HG02970 (cell line): ENCODE data around the gene CREB5.

Experiments
- ATAC-seq: cut with Tn5 transposase; IDR thresholded peaks from one replicate; pipeline ENCODE4 v1.9.1; 2021; ENCODE audit warnings: mild to moderate bottlenecking, moderate library complexity, moderate number of reproducible peaks; ENCODE audit not compliant: unreplicated experiment, low FRiP score

CREB5 gene

DNA sequence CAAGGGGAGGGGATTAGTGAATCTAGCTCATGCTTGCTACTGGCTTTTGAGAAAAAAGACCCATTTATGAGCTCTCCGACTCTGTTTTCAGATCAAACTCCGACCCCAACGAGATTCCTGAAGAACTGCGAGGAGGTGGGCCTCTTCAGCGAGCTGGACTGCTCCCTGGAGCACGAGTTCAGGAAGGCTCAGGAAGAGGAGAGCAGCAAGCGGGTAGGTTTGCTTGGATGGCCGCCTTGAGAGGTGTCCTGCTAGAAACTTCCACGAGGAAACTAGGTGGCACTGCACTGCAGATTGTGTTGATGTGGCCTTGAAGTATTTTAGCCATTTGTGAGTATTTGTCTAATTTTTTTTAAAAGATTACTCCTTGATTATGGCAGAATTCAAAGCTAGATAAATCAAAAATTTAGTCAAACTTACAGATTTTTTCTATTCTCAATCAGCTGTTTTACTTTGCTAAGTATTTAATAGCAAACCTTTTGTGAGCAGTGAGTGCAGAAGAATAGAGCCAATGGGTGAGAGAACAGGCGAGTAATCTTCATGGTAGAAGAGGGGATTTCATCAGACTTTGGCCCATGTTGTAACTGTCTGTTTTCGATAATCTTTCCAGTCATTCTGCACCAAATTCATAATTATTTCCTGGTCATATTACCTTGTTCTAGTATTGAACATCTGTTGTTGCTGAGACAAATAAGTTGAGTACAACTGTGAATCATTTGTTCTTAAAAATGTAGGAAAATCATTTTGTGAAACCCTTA is 95.4 kb downstream of the CREB5 start:
- ATAC-seq: no peak

DNA sequence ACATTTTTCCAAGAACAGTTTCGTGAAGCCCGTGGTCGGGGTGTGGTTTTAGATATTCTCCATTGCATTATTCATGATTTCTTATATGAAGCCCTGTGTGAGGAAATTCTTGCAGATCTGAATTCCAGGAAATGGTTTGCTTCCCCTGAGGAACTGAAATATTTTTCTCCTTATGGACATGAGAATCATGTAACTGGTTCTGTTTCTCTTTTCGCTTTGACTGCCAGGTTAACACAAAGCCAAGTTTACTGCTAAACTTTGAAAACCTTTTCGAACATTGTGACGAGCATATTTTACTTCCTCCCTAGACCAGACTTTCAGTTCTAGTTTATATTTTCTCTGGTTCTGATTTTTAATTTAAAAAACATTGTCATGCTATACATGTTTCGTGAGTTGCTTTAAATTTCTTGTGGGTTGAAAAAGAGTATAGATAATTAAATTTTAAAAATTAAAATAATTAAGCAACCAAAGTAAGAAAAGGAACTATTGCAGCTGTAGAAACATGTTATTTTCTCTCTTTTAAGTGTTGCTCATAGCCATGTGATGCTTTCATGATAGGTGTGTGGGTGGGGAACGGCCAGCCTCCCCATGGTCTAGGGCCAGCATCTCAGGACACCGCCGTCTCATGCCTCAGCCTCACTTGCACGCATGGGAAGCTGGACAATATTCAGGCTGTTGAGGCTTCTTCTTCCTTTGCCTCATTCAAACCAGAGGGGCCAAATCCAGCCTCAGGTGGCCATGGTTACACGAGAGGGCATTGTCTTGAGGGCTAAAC is 97.1 kb downstream of the CREB5 start:
- ATAC-seq: peak; percentile 60

DNA sequence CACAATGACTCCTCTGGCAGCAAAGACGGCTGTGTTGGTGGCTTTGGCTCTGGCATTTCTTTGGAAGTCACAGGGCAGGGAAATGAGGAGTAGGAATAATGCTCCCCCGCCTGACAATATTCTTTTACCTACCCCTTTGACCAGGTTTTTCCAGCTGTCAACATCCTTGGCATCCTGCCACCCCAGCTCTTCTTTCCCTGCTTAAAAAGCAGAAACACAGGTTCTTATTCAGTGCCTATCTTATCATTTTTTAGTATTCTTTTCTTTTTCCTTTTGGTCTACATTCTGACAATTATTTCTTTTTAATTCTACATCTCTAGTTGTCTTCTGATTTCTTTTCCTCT is 97.7 kb downstream of the CREB5 start:
- no peak for ATAC-seq

DNA sequence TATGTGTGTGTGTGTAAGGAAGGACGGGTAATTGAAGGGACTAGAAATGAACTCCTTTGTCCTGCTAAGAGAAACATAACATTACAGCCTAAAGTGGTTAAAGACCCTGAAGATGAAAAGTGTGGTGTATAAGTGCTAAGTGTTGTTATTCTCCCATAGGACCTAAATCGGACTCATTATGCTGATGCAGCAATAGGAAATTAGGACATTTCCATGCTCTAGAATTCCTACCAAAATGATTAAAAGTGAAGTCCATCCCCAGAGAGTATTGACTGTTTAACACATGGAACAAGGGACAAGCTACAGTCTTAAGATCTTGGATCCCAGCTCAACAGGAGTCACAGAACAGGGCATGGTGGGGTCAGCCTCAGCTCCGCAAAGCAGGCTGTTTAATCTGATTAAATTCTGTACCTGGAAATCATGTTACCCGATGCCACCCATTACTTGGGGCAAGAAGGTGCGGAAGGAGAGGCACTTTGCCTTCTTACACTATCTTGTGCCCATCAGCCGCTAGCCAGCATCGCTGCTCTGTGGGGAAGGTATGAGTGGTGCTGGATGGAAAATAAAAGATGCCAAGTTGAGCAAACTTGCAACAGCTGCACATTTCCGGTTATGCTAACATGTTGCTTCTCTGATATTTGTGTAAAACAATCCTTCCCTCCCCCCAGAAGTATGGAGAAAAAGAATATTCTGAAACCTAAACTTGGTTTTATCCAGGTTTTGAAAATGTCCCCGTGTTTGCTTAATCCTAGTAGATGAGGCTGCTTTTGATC is 100.5 kb downstream of the CREB5 start:
- no peak for ATAC-seq

- no peak for ATAC-seq
These were observed 104.3 kb downstream of the CREB5 start for GRCh38 chr7:28516390-28517172.

DNA sequence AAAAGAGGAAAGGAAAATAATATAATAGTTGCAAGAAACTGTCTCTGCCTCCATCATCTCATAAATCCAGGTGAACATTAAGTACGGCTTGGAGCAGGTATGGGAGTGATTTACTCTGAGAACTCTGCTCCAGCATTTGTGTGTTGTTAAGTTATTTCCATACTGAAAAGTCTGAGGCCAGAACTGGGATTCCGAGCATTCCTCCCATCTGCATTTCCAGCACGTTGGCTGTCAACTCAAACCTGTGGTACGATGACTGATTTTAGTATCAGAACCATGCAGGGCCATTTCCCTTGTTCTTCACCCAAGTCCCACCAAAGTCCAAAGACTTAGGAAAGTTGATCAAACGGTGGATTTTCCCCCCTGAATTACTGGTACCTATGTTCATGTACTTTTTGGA is 104.9 kb downstream of the CREB5 start:
- no peak for ATAC-seq

GRCh38 chr7:28517606-28518005 is 105.3 kb downstream of the CREB5 start:
- ATAC-seq: no peak

DNA sequence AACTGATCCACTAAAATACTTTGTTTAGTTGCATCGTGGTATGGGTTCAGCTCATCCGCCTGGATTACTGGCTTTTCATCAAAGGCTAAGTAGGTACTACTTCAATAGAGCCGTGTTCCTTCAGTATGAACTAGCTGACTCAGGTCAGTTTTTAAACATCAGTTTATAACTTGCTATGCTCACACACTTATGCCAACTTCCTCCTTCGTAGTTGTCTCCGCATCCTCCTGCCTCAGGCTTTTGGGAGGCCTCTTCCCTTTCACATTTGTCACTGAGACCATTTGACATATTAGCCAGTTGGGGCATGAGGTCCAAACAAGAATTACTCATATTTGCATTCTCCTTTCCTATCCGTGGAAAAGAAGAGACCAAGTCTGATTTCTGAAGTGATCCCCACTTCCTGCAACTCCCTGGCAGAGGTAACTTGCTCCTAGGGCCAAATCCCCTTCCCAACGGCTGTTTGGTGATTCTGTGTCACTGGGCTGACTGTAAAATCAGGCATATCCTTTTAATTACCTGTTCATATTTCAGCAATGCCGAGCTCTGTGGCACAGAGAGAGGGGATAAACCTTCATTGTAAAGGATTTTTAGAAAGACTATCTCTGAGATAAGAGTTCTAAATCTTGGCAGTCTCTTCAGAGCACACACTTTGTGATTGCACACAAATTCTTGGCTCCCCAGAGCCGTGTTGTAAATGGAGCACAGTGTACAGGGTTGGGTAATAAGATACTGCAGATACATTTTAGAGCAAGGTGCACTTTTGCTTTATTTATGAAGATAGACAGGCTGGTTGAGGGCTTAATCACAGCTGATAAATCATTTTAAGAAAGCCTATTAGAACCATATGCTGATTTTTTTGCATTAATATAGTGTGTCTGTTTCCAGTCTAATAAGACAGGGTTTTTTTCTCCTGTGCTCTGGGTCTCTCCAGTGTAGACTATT is 108.0 kb downstream of the CREB5 start:
- no peak for ATAC-seq

DNA sequence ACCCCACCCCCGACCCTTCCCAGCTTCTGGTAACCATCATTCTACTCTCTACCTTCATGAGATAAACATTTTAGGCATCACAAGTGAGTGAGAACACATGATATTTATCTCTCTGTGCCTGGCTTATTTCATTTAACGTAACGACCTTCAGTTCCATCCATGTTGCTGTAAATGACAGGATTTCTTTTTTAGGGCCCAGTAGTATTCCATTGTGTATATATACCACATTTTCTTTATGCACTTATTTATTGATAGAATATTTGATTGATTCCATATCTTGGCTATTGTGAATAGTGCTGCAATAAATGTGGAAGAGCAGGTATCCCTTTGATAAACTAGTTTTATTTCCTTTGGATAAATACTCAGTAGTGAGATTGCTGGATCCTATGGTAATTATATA is 112.7 kb downstream of the CREB5 start:
- no peak for ATAC-seq

GRCh38 chr7:28528899-28529298 is 116.6 kb downstream of the CREB5 start:
- no peak for ATAC-seq

GRCh38 chr7:28529755-28530154 is 117.4 kb downstream of the CREB5 start:
- ATAC-seq: no peak

DNA sequence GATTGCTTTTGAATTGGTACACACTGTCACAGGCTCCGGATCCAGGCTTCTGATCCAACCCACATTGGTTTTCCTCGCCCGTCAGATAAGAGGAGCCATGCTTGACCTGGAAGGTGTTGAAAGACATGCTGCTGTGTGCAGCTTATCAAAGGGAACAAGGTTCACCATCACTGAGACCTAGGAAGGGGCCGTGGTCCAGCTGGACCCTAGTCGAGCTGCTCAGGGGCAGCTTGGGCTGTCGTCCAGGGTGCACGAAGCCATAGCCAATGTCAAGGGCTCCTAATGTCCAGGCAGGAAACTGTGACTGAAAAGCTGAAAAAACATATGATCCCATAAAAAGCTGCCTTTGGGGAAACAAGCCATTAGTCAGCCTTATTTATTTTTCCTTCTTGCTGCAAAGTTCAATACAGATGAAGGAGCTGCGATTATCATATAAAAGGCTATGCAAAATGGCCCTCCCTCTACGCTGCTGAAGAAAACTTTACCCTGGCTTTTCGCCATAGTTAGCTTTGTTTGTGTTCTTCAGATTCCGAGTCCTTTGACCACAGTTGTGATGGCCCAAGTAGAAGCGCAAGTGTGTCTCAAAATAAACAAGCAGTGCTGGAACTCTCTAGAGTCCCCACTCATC is 118.0 kb downstream of the CREB5 start:
- ATAC-seq: no peak

DNA sequence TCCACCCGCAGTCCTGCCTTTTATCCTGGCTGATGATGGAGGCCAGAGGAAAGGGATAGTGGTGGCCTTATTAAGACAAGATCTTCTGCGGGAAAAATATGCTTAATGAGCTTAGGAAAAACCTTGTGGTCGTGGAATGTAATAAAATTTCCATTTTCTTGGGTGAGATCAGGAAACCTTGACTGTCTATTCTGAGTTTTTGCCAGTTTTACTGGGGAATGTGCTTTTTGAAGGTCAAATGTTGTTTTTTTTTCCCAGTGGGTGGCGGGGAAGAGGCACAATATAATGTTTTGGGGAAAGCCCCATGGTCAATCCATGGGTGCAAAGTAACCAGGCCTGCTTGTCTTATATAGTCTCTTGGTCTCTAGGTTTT is 118.5 kb downstream of the CREB5 start:
- no peak for ATAC-seq

DNA sequence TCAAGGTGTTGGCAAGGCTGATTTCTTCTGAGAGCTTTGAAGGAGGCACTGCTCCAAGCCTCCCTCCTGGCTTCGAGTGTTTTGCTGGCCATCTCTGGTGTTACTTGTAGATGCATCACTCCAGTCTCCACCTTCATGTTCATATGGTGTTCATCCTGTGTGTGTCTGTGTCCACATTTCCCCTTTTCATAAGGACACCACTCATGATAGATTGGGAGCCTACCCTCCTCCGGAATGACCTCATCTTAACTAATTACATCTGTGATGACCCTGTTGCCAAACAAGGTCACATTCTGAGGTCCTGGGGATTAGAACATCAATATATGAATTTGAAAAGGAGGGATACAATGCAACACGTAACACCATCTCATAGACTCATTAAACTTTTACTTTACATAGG is 119.0 kb downstream of the CREB5 start:
- ATAC-seq: no peak

DNA sequence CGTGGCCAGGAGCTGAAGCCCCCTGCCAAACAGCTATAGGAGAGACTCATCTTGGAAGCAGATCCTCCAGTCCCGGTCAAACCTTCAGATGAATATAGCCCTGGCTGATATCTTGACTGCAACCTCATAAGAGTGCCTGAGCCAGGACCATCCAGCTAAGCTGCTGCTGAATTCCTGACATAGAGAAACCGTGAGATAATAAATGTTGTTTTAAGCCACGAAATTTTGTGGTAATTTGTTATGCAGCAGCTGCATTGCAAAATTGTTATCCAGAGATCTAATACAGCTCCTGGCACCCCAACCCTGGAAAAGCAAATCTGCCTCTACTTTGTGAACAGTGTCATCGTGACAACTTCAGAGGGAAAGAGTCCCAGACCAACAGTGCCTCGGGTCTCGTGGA is 119.9 kb downstream of the CREB5 start:
- no peak for ATAC-seq

GRCh38 chr7:28533267-28533666 is 120.9 kb downstream of the CREB5 start:
- no peak for ATAC-seq

GRCh38 chr7:28533731-28534531 is 121.6 kb downstream of the CREB5 start:
- no peak for ATAC-seq

- no peak for ATAC-seq
These were observed 123.9 kb downstream of the CREB5 start for GRCh38 chr7:28536259-28536658.
